Measurements from ENCODE around the gene FGD2. TPM values are rescaled to one million over a fixed set of nuclear protein-coding genes. Genes with fewer than 3 reads are reported as not detected.

FGD2 gene
- total and polyA plus RNA-seq, 5 donors from 2014 or later: 0.21 to 1.9 (median 0.60) TPM; not detected in 1

- H3K4me1 ChIP-seq (ENCODE audit: control insufficient read depth, insufficient read depth, low read length, poor library complexity, severe bottlenecking): peaks cover 32% of the 10 kb centered on the region
- H3K27me3 ChIP-seq (ENCODE audit: control insufficient read depth, insufficient read depth, low read length): no peaks in the 10 kb centered on the region
- Mint-ChIP-seq H3K4me1 (peaks cover 5 to 57% (median 44%) of the 10 kb centered on the region in 4 donors), H3K27me3 (no peaks in the 10 kb centered on the region), H3K9me3 (no peaks in the 10 kb centered on the region), H3K4me3 (peak overlapping the region in 2 of 4 donors; percentile 1 to 4), H3K27ac (peak overlapping the region; percentile 66 to 86 (median 80)), H3K36me3 (no peaks in the 10 kb centered on the region)
- H3K4me3 ChIP-seq (ENCODE audit: low read depth, low read length): no peak overlapping the region
- ATAC-seq (ENCODE audit: low read depth in 2 of 2): no peak
- no peak overlapping the region for H3K27ac ChIP-seq (ENCODE audit: insufficient read depth, low read length, poor library complexity, severe bottlenecking)
- no peak for DNase-seq
- no peaks in the 10 kb centered on the region for H3K36me3 ChIP-seq (ENCODE audit: control insufficient read depth, insufficient read depth, low read length)
- no peaks in the 10 kb centered on the region for H3K9me3 ChIP-seq (ENCODE audit: control insufficient read depth in 2 of 2, low read length in 2 of 2)
Measured at GRCh38 chr6:37019065-37019450, 13.6 kb downstream of the FGD2 start.

GRCh38 chr6:37020381-37020780 lies 14.9 kb downstream of the FGD2 start:
- DNase-seq (no peak), ATAC-seq (ENCODE audit: low read depth in 2 of 2) (no peak)
- no peak overlapping the region for H3K27ac ChIP-seq (ENCODE audit: insufficient read depth, low read length, poor library complexity, severe bottlenecking)
- H3K27me3 Mint-ChIP-seq: no peaks in the 10 kb centered on the region
- H3K27me3 ChIP-seq (ENCODE audit: control insufficient read depth, insufficient read depth, low read length): no peaks in the 10 kb centered on the region
- H3K9me3 ChIP-seq (ENCODE audit: control insufficient read depth in 2 of 2, low read length in 2 of 2): no peaks in the 10 kb centered on the region
- no peaks in the 10 kb centered on the region for H3K36me3 ChIP-seq (ENCODE audit: control insufficient read depth, insufficient read depth, low read length)
- no peak overlapping the region for H3K4me3 ChIP-seq (ENCODE audit: low read depth, low read length)
- H3K9me3 Mint-ChIP-seq: no peaks in the 10 kb centered on the region
- peaks cover 32% of the 10 kb centered on the region for H3K4me1 ChIP-seq (ENCODE audit: control insufficient read depth, insufficient read depth, low read length, poor library complexity, severe bottlenecking)
- no peaks in the 10 kb centered on the region for H3K36me3 Mint-ChIP-seq
- H3K4me1 Mint-ChIP-seq: peaks cover 5 to 66% (median 51%) of the 10 kb centered on the region in 4 donors
- peak overlapping the region in 2 of 3 donors; percentile 36 to 74 for H3K27ac Mint-ChIP-seq
- no peak overlapping the region for H3K4me3 Mint-ChIP-seq

GRCh38 chr6:37020812-37021211 lies 15.4 kb downstream of the FGD2 start:
- DNase-seq (no peak), ATAC-seq (ENCODE audit: low read depth in 2 of 2) (no peak)
- no peak overlapping the region for H3K4me3 Mint-ChIP-seq
- peaks cover 5 to 69% (median 51%) of the 10 kb centered on the region in 4 donors for H3K4me1 Mint-ChIP-seq
- no peaks in the 10 kb centered on the region for H3K36me3 ChIP-seq (ENCODE audit: control insufficient read depth, insufficient read depth, low read length)
- peak overlapping the region in 1 of 3 donors; percentile 94 for H3K27ac Mint-ChIP-seq
- no peaks in the 10 kb centered on the region for H3K27me3 ChIP-seq (ENCODE audit: control insufficient read depth, insufficient read depth, low read length)
- no peak overlapping the region for H3K27ac ChIP-seq (ENCODE audit: insufficient read depth, low read length, poor library complexity, severe bottlenecking)
- no peak overlapping the region for H3K4me3 ChIP-seq (ENCODE audit: low read depth, low read length)
- peaks cover 32% of the 10 kb centered on the region for H3K4me1 ChIP-seq (ENCODE audit: control insufficient read depth, insufficient read depth, low read length, poor library complexity, severe bottlenecking)
- H3K9me3 ChIP-seq (ENCODE audit: control insufficient read depth in 2 of 2, low read length in 2 of 2): no peaks in the 10 kb centered on the region
- H3K36me3 Mint-ChIP-seq: no peaks in the 10 kb centered on the region
- no peaks in the 10 kb centered on the region for H3K27me3 Mint-ChIP-seq
- H3K9me3 Mint-ChIP-seq: no peaks in the 10 kb centered on the region

GRCh38 chr6:37021356-37022129 lies 16.1 kb downstream of the FGD2 start:
- DNase-seq (peak; percentile 56 to 95 (median 81)), ATAC-seq (ENCODE audit: low read depth in 2 of 2) (peak; percentile 48 to 55)
- Mint-ChIP-seq H3K36me3 (no peaks in the 10 kb centered on the region), H3K9me3 (no peaks in the 10 kb centered on the region), H3K4me3 (peak overlapping the region in 2 of 4 donors; percentile 0 to 60), H3K4me1 (peaks cover 5 to 72% (median 51%) of the 10 kb centered on the region in 4 donors), H3K27me3 (no peaks in the 10 kb centered on the region), H3K27ac (peak overlapping the region; percentile 84 to 91 (median 90))
- H3K36me3 ChIP-seq (ENCODE audit: control insufficient read depth, insufficient read depth, low read length): no peaks in the 10 kb centered on the region
- H3K27ac ChIP-seq (ENCODE audit: insufficient read depth, low read length, poor library complexity, severe bottlenecking): peak overlapping the region; percentile 7
- peaks cover 32% of the 10 kb centered on the region for H3K4me1 ChIP-seq (ENCODE audit: control insufficient read depth, insufficient read depth, low read length, poor library complexity, severe bottlenecking)
- no peak overlapping the region for H3K4me3 ChIP-seq (ENCODE audit: low read depth, low read length)
- no peaks in the 10 kb centered on the region for H3K27me3 ChIP-seq (ENCODE audit: control insufficient read depth, insufficient read depth, low read length)
- H3K9me3 ChIP-seq (ENCODE audit: control insufficient read depth in 2 of 2, low read length in 2 of 2): no peaks in the 10 kb centered on the region

GRCh38 chr6:37022135-37022863 lies 16.8 kb downstream of the FGD2 start:
- no peak overlapping the region for H3K4me3 ChIP-seq (ENCODE audit: low read depth, low read length)
- DNase-seq (no peak), ATAC-seq (ENCODE audit: low read depth in 2 of 2) (no peak)
- Mint-ChIP-seq H3K4me1 (peaks cover 5 to 72% (median 51%) of the 10 kb centered on the region in 4 donors), H3K27ac (peak overlapping the region; percentile 84 to 95 (median 90)), H3K27me3 (no peaks in the 10 kb centered on the region), H3K4me3 (peak overlapping the region in 2 of 4 donors; percentile 36 to 41), H3K36me3 (no peaks in the 10 kb centered on the region), H3K9me3 (no peaks in the 10 kb centered on the region)
- peaks cover 32% of the 10 kb centered on the region for H3K4me1 ChIP-seq (ENCODE audit: control insufficient read depth, insufficient read depth, low read length, poor library complexity, severe bottlenecking)
- no peaks in the 10 kb centered on the region for H3K27me3 ChIP-seq (ENCODE audit: control insufficient read depth, insufficient read depth, low read length)
- H3K27ac ChIP-seq (ENCODE audit: insufficient read depth, low read length, poor library complexity, severe bottlenecking): peak overlapping the region; percentile 7
- no peaks in the 10 kb centered on the region for H3K36me3 ChIP-seq (ENCODE audit: control insufficient read depth, insufficient read depth, low read length)
- H3K9me3 ChIP-seq (ENCODE audit: control insufficient read depth in 2 of 2, low read length in 2 of 2): no peaks in the 10 kb centered on the region

- Mint-ChIP-seq H3K36me3 (no peaks in the 10 kb centered on the region), H3K4me3 (no peak overlapping the region), H3K9me3 (no peaks in the 10 kb centered on the region), H3K4me1 (peaks cover 5 to 61% (median 37%) of the 10 kb centered on the region in 4 donors), H3K27ac (peak overlapping the region; percentile 56 to 89 (median 58)), H3K27me3 (no peaks in the 10 kb centered on the region)
- no peak overlapping the region for H3K27ac ChIP-seq (ENCODE audit: insufficient read depth, low read length, poor library complexity, severe bottlenecking)
- H3K9me3 ChIP-seq (ENCODE audit: control insufficient read depth in 2 of 2, low read length in 2 of 2): no peaks in the 10 kb centered on the region
- ATAC-seq (ENCODE audit: low read depth in 2 of 2) (no peak), DNase-seq (peak in 1 of 3 donors; percentile 68)
- H3K4me1 ChIP-seq (ENCODE audit: control insufficient read depth, insufficient read depth, low read length, poor library complexity, severe bottlenecking): peaks cover 23% of the 10 kb centered on the region
- no peaks in the 10 kb centered on the region for H3K27me3 ChIP-seq (ENCODE audit: control insufficient read depth, insufficient read depth, low read length)
- H3K4me3 ChIP-seq (ENCODE audit: low read depth, low read length): no peak overlapping the region
- H3K36me3 ChIP-seq (ENCODE audit: control insufficient read depth, insufficient read depth, low read length): no peaks in the 10 kb centered on the region
Measured at GRCh38 chr6:37024656-37025337, 19.3 kb downstream of the FGD2 start.

- Mint-ChIP-seq H3K27me3 (no peaks in the 10 kb centered on the region), H3K4me3 (peak overlapping the region in 1 of 4 donors; percentile 41), H3K36me3 (no peaks in the 10 kb centered on the region), H3K9me3 (peaks cover 0 to 3% (median 0%) of the 10 kb centered on the region in 7 donors), H3K4me1 (peaks cover 5 to 59% (median 39%) of the 10 kb centered on the region in 4 donors), H3K27ac (peak overlapping the region in 2 of 3 donors; percentile 31 to 83)
- Histone ChIP-seq H3K27me3 (ENCODE audit: control insufficient read depth, insufficient read depth, low read length) (no peaks in the 10 kb centered on the region), H3K9me3 (ENCODE audit: control insufficient read depth in 2 of 2, low read length in 2 of 2) (no peaks in the 10 kb centered on the region), H3K4me1 (ENCODE audit: control insufficient read depth, insufficient read depth, low read length, poor library complexity, severe bottlenecking) (peaks cover 23% of the 10 kb centered on the region), H3K36me3 (ENCODE audit: control insufficient read depth, insufficient read depth, low read length) (no peaks in the 10 kb centered on the region), H3K4me3 (ENCODE audit: low read depth, low read length) (no peak overlapping the region), H3K27ac (ENCODE audit: insufficient read depth, low read length, poor library complexity, severe bottlenecking) (no peak overlapping the region)
- ATAC-seq (ENCODE audit: low read depth in 2 of 2) (no peak), DNase-seq (no peak)
Measured at GRCh38 chr6:37025621-37026466, 20.4 kb downstream of the FGD2 start.

Data from CD4-positive, CD25-positive, alpha-beta regulatory T cell (primary cell).